T-helper 2 cell (primary cell): ENCODE data around the gene ARID4B.
A peak's percentile ranks its signal among the peaks of the same experiment; 100 is the strongest.

ENCODE experiments used
- DNase-seq, 5 experiments: peaks; one replicate each; pipeline versions ENCODE4 v3.0.0 to v3.0.0-alpha.2; 2012 to 2022

The ARID4B gene

GRCh38 chr1:235127732-235128455 lies 200.1 kb downstream of the ARID4B start:
- DNase-seq, result peak in 2 of 5 experiments; percentile 6 to 42

GRCh38 chr1:235127203-235127602 lies 200.8 kb downstream of the ARID4B start:
- no peak for DNase-seq

- no peak for DNase-seq
Measured at GRCh38 chr1:235124665-235125064, 203.3 kb downstream of the ARID4B start.

- no peak for DNase-seq
Measured at GRCh38 chr1:235124111-235124510, 203.9 kb downstream of the ARID4B start.

- no peak for DNase-seq
Measured at GRCh38 chr1:235122348-235122747, 205.6 kb downstream of the ARID4B start.
